Parathyroid adenoma (tissue), 2 donors: ENCODE measurements around the gene PPIB.

ENCODE experiments used
- H2AFZ ChIP-seq: fragments of 300-600 bp; sonication (generic); one replicate; pipeline ENCODE4 v1.7.0; 2017; ENCODE audit warnings: antibody characterized with exemption, mild to moderate bottlenecking
- H3K27ac ChIP-seq: fragments of 300-600 bp; sonication (generic); one replicate; pipeline ENCODE4 v1.7.0; 2017
- H3K27me3 ChIP-seq: fragments of 300-600 bp; sonication (generic); one replicate; pipeline ENCODE4 v1.7.0; 2017; ENCODE audit warnings: low read length; ENCODE audit not compliant: control insufficient read depth, insufficient read depth
- H3K36me3 ChIP-seq: fragments of 300-600 bp; sonication (generic); one replicate; pipeline ENCODE4 v1.7.0; 2017; ENCODE audit warnings: low read length; ENCODE audit not compliant: control insufficient read depth, insufficient read depth
- H3K4me1 ChIP-seq: fragments of 300-600 bp; sonication (generic); one replicate; pipeline ENCODE4 v1.7.0; 2017; ENCODE audit warnings: control low read depth
- H3K4me2 ChIP-seq: fragments of 300-600 bp; sonication (generic); one replicate; pipeline ENCODE4 v1.7.0; 2017; ENCODE audit warnings: low read length
- H3K4me3 ChIP-seq: fragments of 300-600 bp; sonication (generic); one replicate; pipeline ENCODE4 v1.7.0; 2017; ENCODE audit warnings: low read depth, low read length
- H3K79me2 ChIP-seq: fragments of 300-600 bp; sonication (generic); one replicate; pipeline ENCODE4 v1.7.0; 2017; ENCODE audit warnings: control low read depth
- H3K9ac ChIP-seq: fragments of 300-600 bp; sonication (generic); one replicate; pipeline ENCODE4 v1.7.0; 2017; ENCODE audit warnings: mild to moderate bottlenecking
- H3K9me3 ChIP-seq: fragments of 300-600 bp; sonication (generic); one replicate; pipeline ENCODE4 v1.7.0; 2017; ENCODE audit warnings: low read length; ENCODE audit not compliant: control insufficient read depth
- TF ChIP-seq, protein P1 (sequence below): fragments of 300-600 bp; sonication (generic); IDR thresholded peaks from one replicate; pipeline ENCODE4 v1.7.0; 2017; ENCODE audit warnings: antibody characterized with exemption, mild to moderate bottlenecking
- donor health status: primary hyperparathyroidism.

Gene PPIB

DNA sequence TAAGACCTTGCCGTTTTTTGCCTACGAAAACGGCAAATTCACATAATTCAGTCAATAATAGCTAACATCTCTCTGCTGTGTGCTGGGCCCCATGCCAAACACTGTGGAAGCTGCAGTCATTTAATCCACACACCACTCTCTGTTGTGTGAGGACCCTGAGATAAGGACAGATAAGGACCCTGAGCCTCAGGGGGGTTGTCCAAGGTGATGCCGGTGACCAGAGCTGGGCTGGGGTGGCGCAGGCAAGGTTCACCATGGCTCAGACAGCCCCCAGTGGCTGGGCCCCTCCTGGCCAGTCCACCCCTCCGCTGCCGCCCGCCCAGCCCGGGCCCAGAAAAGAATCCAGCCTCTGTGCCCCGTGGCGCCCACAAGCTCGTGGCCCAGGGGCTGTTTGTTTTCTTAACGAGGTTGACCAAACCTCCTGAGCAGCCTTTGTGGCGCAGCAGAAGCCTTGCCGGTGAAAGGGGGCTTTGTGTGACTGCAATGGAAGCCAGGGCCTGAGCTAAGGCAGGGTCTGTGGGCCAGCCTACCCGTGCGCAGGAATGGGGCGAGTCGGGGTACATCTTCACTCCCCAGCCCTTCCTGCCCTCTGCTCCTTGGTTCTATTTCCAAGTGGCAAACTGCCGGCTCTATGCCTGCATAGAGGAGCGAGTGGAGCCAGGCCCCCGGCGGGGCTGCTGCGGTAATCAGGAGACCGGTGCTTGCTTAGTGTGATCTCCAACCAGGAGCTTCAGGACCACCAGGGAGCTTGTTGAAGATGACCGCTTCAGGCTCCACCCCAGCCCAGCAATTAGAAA, 15.7 kb downstream of the PPIB start:
- H3K27ac ChIP-seq = no peak overlapping the region
- H3K79me2 ChIP-seq = no peaks in the 10 kb centered on the region
- no peaks in the 10 kb centered on the region for H3K4me1 ChIP-seq
- H3K4me2 ChIP-seq = no peak overlapping the region
- peaks cover 2% of the 10 kb centered on the region for H3K27me3 ChIP-seq
- TF ChIP-seq, protein P1, sequence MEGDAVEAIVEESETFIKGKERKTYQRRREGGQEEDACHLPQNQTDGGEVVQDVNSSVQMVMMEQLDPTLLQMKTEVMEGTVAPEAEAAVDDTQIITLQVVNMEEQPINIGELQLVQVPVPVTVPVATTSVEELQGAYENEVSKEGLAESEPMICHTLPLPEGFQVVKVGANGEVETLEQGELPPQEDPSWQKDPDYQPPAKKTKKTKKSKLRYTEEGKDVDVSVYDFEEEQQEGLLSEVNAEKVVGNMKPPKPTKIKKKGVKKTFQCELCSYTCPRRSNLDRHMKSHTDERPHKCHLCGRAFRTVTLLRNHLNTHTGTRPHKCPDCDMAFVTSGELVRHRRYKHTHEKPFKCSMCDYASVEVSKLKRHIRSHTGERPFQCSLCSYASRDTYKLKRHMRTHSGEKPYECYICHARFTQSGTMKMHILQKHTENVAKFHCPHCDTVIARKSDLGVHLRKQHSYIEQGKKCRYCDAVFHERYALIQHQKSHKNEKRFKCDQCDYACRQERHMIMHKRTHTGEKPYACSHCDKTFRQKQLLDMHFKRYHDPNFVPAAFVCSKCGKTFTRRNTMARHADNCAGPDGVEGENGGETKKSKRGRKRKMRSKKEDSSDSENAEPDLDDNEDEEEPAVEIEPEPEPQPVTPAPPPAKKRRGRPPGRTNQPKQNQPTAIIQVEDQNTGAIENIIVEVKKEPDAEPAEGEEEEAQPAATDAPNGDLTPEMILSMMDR = no peak
- no peaks in the 10 kb centered on the region for H3K36me3 ChIP-seq
- no peak overlapping the region for H3K4me3 ChIP-seq
- no peak overlapping the region for H3K9ac ChIP-seq
- H3K9me3 ChIP-seq = no peaks in the 10 kb centered on the region
- no peak overlapping the region for H2AFZ ChIP-seq

DNA sequence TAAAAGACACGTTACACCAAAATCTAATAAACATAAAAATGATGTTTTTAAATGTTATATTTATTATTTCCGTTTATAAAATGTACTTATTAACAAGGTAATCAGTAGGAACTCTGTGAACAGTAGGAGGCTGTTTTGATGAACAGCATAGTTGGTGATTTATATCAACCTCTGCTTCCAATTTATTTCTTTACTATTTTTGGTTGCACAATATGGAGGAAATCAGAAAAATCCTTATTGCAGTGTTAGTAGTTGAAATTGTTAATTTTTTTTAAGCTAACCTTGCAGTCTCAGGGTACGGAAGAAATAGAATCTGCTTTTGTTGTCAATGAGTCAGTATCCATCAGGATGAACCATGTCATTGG, 16.3 kb downstream of the PPIB start:
- no peak overlapping the region for H3K9ac ChIP-seq

DNA sequence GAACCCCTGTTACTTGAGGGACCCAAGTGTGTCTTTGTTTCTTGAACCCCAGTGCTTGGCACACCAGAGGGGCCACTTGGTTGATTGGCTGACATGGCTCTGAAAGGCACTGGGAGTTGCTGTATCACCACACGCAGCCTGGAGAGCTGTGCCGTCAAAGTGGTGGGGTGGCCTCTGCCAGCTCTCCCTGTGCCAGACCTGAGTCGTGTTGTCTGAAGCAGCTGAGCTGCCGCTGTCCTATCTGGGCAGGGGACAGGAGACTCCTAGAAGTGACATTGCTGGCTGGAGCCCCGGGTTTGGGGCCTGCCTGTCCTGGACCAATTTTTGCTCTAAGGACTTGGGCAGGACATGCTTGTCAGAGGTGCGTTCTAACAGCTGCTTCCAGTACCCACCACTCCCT, 16.8 kb downstream of the PPIB start:
- Histone ChIP-seq H3K9ac (no peak overlapping the region), H3K27me3 (no peaks in the 10 kb centered on the region), H3K36me3 (no peaks in the 10 kb centered on the region), H3K9me3 (no peaks in the 10 kb centered on the region), H3K4me1 (no peaks in the 10 kb centered on the region), H3K4me2 (no peak overlapping the region), H3K27ac (no peak overlapping the region), H3K4me3 (no peak overlapping the region), H2AFZ (no peak overlapping the region), H3K79me2 (no peaks in the 10 kb centered on the region)
- TF ChIP-seq, protein P1 = no peak

More for the DNA sequence above, 16.3 kb downstream of the PPIB start:
- H3K4me3 ChIP-seq = no peak overlapping the region
- H3K27me3 ChIP-seq = no peaks in the 10 kb centered on the region
- no peak overlapping the region for H3K27ac ChIP-seq
- no peaks in the 10 kb centered on the region for H3K9me3 ChIP-seq
- no peaks in the 10 kb centered on the region for H3K79me2 ChIP-seq
- no peaks in the 10 kb centered on the region for H3K4me1 ChIP-seq
- H3K36me3 ChIP-seq = no peaks in the 10 kb centered on the region
- H2AFZ ChIP-seq = no peak overlapping the region
- TF ChIP-seq, protein P1 = no peak
- no peak overlapping the region for H3K4me2 ChIP-seq

DNA sequence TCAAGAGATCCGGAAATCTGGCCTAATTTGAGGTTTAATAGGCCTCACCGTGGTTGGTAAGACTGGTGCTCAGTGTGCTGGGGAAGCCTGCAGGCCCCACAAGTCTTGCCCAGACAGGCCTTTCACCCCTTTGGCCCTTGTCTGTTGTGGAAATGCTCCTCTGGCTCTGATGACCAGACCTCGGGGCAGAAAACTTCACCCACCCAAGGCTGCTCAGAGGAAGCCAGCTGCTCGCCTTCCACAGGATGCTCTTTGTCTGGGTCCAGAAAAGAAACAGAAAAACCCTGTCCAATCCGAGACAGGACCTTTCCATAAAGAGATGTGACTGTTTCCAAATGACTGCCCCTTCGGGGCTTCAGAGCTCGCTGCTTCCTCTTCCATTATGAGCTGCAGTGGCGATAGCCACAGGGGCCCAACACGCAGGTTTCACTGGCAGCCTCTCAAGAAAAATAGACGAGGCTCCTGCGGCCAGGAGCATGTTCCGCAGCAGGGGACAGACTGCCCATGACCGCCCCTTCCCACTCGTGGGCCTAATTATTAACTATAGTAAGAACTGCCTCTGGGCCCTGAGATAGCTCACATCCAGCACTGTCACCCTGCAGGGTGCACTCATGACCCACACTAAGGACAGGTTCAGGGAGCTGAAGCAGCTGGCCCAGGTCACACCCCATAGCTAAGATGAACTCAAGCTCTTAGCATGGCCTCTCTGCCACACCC, 18.1 kb downstream of the PPIB start:
- TF ChIP-seq, protein P1 = no peak
- Histone ChIP-seq H3K27me3 (no peaks in the 10 kb centered on the region), H2AFZ (no peak overlapping the region), H3K79me2 (no peaks in the 10 kb centered on the region), H3K4me3 (no peak overlapping the region), H3K4me1 (no peaks in the 10 kb centered on the region), H3K9me3 (no peaks in the 10 kb centered on the region), H3K4me2 (no peak overlapping the region), H3K9ac (no peak overlapping the region), H3K27ac (no peak overlapping the region), H3K36me3 (no peaks in the 10 kb centered on the region)
